GM10847 (cell line): ENCODE data around the gene OR14A2.

Experiments
- POLR2A ChIP-seq: IDR thresholded peaks from 2 replicates; pipeline ENCODE4 v1.6.1; 2011; ENCODE audit not compliant: insufficient read length; ENCODE audit errors: extremely low read depth

The OR14A2 gene

GRCh38 chr1:247748041-247748440, at the start of gene OR14A2:
Gene OR14A2 (minus strand): TSS chr1:247748141.
- no peak for TF ChIP-seq POLR2A

DNA sequence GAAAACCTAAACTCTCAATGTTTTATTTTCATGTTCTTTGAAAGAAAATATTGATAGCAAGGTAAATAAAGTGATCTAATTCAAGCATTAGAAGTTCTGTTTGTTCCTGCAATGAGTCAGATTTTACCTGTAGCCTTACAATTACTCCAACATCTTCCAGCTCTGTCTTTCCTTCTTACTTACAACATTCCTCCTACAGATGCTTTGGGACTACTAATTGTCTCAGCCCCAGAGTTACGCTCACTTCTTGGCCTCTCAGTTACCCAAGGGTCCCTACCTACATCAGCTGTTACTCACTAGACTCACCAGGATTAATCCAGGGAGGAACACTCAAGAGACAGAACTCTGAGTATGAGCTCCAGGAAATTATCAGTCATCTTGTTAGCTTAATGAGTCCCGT, 49.6 kb upstream of the OR14A2 start:
- TF ChIP-seq POLR2A: no peak

GRCh38 chr1:247769603-247770002, 21.7 kb upstream of the OR14A2 start:
- no peak for TF ChIP-seq POLR2A

DNA sequence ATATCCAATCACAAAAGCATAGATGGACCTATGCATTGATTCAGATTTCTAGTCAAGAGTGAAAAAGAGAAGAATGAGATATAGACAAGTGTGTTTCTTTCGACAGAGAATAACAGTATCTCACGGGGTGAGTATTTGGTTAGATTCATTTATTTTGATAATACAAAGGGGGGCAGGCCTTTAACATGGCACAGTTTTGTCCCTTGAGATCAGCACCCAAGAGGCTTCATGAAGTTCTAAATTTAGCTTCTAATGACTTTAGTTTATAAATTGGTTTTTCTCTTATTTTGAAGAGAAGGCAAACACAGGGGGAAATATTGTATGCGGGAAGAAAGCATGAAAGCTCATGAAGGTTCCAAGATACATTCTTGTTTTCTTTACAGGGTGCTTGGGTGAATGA, 12.5 kb upstream of the OR14A2 start, which contains the start of gene OR1C1:
Gene OR1C1 (minus strand): TSS at position 101 of the 400 bp plus-strand sequence. CDS start 2,150 bp downstream, outside the sequence.
- no peak for TF ChIP-seq POLR2A

GRCh38 chr1:247749870-247750269, 1.9 kb upstream of the OR14A2 start:
- TF ChIP-seq POLR2A: no peak

GRCh38 chr1:247747616-247748015, 325 bp downstream of the OR14A2 start:
- no peak for TF ChIP-seq POLR2A

DNA sequence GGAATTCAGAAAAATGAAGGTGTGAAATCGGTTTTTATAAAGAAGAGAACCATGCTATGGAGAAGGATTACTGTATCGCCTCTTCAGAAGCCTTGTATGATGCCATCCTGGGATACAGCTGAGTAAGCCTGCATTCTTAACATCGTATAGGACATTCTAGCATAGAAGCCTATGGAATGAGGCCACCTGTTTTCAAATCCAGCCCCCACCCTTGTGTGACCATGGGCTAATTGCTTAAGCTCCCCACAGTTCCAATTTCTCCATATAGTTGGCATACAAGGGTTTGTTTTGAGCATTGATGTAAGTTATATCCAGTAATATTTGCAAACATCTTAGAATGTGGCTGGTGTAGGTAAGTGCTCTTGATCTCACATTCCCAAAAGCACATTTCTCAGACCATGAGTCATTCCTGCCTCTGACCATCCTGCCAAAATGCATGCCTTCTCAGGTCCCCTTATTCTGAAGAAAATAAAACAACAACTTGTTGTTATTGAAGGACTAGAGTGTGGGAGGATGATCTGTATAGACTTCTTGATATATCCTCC, 1.5 kb downstream of the OR14A2 start:
- TF ChIP-seq POLR2A: no peak

GRCh38 chr1:247741756-247742155, 6.2 kb downstream of the OR14A2 start:
- no peak for TF ChIP-seq POLR2A

GRCh38 chr1:247740721-247741120, 7.2 kb downstream of the OR14A2 start:
- TF ChIP-seq POLR2A: no peak

- TF ChIP-seq POLR2A: no peak
Measured at GRCh38 chr1:247738315-247738714, 9.6 kb downstream of the OR14A2 start, which contains the start of gene OR14K1. Gene OR14K1 (plus strand): TSS chr1:247738615. CDS start chr1:247738615, 0 bp downstream.

- no peak for TF ChIP-seq POLR2A
Measured at GRCh38 chr1:247721222-247721621, 26.7 kb downstream of the OR14A2 start.

DNA sequence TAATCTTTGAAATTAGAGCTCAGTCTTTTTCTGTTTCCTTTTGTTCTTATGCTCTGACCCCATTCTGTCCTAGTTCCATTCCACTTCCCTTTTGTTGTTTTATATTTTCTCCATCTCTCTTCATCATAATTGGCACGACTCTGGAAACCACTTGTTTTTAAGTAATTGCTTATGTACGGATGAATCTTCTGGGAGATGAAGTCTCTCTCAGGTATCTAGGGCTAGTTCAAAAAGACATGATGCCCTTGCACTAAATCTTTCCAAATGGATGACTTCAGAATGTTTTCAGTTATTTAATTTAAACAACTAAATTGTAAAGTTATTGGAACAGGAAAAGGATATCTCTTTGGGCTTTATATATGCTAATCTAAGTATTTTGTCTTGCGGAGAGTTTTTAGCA, 31.4 kb downstream of the OR14A2 start, which contains the start of gene OR6F1:
Gene OR6F1 (minus strand): TSS at position 101 of the 400 bp plus-strand sequence. CDS start 3,891 bp downstream, outside the sequence.
- no peak for TF ChIP-seq POLR2A

DNA sequence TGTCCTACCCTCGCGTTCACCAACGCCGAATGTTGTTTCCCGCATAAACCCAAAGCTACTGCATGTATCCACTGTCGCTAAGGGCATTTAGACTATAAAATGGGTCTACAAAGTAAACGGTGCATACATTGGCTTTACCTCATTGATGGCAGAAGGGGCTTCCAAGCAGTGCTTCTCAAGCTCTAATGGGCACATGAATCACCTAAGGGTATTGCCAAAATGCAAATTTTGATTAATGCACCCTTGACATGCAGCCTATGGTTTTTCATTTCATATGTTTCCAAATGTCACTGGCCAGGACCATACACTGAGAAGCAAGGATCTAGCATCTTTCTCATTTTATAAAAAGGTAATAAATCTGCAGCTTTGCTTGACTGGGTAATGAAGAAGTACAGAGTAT, 34.2 kb downstream of the OR14A2 start:
- TF ChIP-seq POLR2A: no peak

- TF ChIP-seq POLR2A: no peak
Measured at GRCh38 chr1:247701338-247701737, 46.6 kb downstream of the OR14A2 start.

DNA sequence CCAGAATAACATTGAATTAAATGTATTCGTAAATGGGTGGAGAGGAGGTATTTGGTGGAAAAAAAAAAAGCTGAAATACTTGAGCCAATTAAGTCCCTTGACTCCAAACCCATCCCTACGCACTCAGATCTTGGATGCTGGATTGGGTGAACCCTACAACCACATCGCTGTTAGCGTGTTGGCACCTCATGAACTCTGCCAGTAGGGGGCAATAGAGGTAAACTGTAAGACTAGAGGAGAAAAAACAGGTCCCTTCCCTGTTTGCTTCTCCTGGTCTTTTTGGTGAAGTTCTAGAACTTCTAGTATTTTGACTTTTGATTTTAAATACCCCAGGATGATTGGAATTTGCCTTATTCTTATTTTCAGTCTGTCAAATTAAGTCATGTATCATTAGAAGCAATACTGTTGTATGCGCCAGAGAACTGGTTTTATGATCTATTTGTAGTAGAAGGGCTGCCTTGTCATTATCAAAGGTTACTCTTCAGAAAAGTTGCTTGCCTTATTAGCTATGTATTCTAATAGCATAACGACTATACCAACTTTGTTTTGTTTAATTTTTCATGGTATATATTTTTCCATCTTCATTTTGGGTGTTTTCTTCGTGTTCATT, 66.5 kb downstream of the OR14A2 start:
- TF ChIP-seq POLR2A: no peak

DNA sequence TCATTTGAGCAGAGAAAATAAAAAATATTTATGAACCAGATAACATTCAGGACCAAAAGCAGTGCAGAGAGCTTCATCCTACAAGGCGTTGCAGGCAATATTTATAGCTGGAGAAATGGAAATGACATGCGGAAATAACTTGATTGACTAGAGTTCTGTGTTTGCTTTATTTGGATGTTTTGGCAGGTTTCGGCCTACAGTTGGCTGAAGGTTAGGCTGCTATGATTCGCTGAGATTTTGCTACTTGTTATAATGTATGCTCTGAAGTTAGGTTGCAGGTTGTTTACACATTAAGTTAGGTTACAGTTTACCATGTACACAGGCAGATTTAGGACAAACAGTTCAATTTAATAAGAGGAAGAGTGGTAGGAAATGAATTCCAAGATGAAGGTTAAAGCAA, 67.8 kb downstream of the OR14A2 start:
- TF ChIP-seq POLR2A: no peak

GRCh38 chr1:247679639-247680038, 68.3 kb downstream of the OR14A2 start, which contains the start of gene OR13G1:
Gene OR13G1 (minus strand): TSS chr1:247679739. CDS start chr1:247673041, 6,698 bp downstream.
- no peak for TF ChIP-seq POLR2A
